A172 (cell line): ENCODE data around the gene CCND2. TPM values are rescaled to one million over a fixed set of nuclear protein-coding genes. Genes with fewer than 3 reads are reported as not detected.
"Not testable (repeated sequence)": the region's sequence is repeated elsewhere in the genome, so short reads cannot be mapped to it uniquely, and the experiment has no call there.

Experiments used
- DNase-seq: peaks from one replicate; pipeline ENCODE4 v3.0.0-alpha.2; 2015; ENCODE audit warnings: low spot score
- total RNA-seq: library from RNA; depleted of rRNA; stranded (reverse); fragments of >200 nt; shearing (Covaris generic); gene quantifications from 2 replicates; pipeline ENCODE4 v1.2.3, GENCODE V29; 2014; rRNA removed

CCND2 gene
- not detected in 2 replicates for total RNA-seq

DNA sequence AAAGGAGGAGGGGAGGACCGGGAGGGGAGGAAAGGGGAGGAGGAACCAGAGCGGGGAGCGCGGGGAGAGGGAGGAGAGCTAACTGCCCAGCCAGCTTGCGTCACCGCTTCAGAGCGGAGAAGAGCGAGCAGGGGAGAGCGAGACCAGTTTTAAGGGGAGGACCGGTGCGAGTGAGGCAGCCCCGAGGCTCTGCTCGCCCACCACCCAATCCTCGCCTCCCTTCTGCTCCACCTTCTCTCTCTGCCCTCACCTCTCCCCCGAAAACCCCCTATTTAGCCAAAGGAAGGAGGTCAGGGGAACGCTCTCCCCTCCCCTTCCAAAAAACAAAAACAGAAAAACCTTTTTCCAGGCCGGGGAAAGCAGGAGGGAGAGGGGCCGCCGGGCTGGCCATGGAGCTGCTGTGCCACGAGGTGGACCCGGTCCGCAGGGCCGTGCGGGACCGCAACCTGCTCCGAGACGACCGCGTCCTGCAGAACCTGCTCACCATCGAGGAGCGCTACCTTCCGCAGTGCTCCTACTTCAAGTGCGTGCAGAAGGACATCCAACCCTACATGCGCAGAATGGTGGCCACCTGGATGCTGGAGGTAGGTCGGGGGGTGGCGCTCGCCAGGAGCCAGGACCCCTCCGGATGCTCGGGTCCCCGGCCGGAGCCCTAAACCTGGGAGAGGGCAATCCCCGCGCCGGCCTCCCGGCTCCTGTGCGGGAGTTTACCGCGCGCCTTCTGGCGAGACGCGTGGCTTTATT lies at the start of gene CCND2:
Gene CCND2, plus strand, starts transcription at position 111 of the 744 bp plus-strand sequence. Its CDS starts 279 bp downstream, at position 390.
- DNase-seq: no peak

DNA sequence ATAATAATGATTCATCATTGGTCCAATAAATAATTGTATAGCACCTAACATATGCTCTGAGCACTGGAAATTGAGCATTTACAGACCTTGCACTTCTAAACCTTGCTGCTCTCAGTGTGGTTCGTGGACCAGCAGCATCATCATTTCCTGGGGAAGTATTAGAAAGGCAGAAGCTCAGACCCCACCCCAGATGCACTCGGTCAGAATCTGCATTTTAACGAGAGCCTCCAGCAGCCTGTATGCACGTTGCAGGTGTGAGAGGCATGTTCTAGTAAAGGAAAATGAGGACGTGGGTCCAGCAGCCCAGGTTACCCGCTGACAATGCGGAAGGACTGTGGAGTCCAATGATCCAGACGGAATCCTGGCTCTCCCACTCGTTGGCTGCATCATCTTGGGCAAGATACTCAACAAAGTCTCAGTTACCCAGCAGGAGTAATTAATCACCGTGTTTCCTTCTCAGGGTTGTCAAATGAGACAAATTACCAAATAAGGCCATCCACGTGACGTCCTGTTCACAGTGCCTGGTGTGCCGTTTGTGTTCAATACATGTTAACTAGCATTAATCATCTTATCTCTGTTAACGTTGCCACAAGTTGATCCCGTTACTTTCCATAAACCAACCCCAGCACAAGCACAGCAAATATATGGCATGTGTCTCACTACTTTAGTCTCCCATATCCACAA lies 49.2 kb upstream of the CCND2 start:
- no peak for DNase-seq

DNA sequence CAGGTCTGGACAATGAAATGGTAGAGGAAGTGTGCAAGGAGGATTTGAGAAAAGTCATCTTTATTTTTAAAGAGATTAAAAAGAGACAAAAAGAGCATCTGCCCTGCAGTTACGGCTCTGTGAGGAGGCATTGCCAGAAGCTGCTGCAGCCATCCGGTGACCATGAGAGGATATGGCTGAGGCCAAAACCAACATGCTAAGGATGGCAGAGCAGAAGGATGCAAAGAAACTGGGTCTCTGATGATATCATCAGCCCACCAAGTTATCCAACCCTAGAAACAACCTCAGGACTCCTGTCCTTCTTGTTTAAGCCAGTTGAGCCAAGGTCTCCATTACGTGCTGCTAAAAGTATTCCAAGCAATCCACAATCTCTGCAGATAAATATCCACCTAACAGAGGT lies 48.0 kb upstream of the CCND2 start:
- DNase-seq: no peak

DNA sequence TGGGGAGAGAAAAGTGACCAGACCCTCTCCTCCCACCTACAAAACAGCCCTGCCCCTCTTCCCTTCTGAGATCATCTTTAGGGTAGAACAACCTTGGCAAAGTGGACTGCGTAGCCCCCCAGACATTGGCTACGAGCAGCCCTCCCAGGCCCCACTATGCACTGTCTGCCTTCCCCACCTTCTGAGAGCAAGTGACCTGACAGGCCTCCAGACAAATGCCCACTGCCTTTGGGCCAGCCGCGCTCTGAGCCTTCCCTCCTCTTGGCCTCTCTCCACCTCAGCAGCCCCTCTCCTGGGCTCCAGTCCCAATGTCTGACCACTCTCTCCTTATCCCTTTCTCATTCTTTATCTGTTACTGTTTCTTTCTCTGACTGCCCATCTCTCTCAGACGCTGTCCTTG lies 46.5 kb upstream of the CCND2 start:
- no peak for DNase-seq

DNA sequence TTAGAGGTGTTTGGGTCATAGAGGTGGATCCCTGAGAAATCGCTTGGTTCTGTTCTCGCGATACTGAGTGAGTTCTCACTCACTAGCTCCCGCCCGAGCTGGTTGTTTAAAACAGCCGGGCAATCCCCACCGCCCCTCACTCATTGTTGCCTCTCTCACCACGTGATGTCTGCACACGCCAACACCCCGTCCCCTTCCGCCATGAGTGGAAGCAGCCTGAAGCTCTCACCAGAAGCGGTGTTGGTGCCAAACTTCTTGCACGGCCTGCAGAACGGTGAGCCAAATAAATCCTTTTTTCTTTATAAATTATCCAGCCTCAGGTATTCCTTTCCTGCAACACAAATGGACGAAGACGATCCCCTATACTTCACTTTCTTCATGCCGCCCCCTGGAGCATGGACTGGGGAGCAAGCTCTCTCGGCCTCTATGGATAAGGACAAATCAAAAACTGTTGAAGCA lies 45.4 kb upstream of the CCND2 start:
- no peak for DNase-seq

DNA sequence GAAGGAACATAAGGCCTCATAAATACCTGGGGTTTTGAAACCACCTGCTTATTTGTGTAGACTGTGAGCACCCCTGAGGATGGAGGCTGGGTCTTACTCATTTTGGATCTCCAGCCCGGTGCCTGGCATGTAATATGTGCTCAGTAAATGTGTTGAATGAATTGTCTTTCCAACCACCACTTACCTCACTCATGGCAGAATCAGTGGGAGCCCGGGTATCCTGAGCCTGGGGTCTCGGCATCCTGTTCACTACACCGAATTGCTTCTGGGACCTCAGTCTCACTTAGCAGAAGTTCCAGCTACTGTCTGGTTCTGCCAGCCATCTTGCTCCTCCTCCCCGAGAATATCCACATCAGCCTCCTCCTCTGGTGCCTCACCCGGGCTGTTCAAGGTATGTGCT lies 43.0 kb upstream of the CCND2 start:
- no peak for DNase-seq

DNA sequence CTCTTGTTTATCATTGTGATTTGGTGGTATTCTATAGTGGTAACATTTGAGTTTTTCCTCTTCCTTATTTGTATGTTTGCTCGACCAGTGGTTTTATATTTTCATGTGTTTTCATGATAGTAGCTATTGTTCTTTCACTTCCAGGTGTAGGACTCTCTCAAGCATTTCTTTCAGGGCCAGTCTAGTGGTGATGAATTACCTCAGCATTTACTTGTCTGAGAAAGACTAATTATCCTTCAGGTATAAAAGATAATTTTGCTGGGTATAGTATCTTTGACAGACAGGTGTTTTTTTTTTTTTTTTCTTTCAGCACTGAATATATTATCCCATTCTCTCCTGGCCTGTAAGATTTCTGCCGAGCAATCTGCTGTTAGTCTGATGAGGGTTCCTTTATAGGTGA lies 35.0 kb upstream of the CCND2 start:
- DNase-seq: no peak

DNA sequence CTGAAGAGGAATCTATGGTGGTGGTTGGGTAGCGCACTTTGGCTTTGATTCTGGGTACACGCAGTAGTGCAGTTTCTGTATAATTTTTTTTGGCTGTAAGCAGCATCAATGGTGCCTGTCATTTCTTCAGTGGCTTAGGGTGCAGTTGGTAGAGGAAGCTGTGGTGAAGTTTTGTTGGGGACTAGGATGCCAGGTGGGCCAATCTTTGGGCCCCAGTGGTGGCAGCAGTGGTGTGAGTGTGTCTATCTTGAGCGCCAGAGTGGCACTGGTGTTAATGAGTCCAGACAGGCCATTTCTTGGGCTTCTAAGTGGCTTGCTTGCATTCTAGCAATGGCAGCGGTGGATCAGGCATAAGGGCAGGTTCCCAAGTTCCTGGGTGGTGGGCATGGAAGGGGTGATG lies 33.8 kb upstream of the CCND2 start:
- DNase-seq: no peak

DNA sequence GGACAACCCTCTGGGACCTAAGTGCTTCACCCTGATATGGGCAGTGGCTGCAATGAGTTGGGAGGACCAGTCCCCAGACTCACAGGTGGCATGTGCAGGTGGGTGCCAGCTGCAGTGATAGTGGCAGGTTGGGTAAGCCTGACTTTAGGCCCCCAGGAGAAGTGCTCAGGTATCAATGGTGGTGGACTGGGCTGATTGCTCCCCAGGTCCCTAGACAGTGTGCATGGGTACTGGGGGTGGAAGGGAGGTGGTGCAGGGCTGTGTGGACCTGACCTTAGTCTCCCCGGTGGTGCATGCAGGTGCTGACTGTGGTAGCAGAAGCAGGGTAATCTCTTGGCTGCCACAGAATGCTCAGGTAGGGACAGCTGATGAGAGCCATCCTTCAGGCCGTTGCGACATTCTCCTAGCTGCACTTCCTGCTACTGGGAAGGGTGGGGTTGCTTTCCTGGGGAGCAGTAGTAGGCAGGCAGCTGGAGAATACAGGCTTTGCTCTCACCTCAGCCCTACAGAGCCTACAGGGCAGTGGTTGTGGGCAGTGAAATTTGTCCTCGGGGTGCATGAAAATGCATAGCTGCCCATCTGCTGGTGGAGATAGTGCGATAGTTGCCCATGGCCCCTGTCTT lies 33.3 kb upstream of the CCND2 start:
- DNase-seq: no peak

DNA sequence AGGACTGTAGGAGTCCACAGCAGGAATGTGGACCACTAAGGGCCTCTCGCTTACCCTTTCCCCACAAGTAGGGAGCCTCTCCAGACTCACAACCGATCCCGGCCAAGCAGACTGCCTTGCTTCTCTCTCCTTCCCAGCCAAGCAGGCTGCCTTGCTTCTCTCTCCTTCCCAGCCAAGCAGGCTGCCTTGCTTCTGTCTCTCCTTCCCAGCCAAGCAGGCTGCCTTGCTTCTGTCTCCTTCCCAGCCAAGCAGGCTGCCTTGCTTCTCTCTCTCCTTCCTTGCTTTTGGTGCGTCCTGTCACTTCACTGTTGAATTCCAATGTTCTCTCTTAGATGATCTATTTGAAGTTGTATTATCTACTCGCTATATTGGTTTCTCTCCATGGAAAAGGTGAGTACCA lies 32.6 kb upstream of the CCND2 start:
- DNase-seq: no peak

DNA sequence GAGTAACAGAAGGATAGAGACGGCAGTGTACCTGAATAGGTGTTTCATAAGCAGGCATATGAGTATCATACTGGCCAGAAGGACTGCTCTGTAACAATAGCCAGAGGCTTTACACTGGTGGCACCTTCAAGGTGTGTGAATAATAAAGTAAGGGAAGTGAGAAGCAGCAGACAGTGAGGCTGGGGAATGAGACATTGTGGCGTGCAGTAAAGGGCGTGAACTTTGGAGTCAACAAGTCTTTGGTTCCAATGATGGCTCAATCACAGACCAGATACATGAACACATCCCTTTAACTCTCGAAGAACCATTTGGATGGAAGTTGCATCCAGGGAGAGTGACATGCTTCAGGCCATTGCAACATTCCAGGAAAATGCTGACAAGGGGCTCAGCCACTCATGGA lies 32.0 kb upstream of the CCND2 start:
- DNase-seq: no peak

DNA sequence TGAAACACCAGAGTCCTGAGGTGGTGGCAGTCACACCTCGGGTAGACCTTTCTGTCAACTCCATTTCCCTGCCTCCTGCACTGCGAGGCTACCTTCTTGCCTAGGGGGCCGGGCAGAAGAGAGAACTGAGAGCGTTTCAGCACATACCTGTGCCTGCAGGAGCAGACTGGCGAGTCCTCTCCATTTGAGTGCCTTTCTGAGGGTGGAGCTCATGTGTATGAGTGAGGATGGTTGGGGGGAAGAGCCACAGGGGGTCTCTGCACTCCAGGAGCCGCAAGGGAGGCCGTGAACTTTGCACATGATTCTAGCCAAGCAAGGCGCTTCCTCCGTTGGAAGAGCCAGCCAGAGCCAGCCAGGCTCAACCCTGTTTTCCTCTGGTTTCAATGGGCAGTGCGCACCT lies 31.0 kb upstream of the CCND2 start:
- DNase-seq: no peak

DNA sequence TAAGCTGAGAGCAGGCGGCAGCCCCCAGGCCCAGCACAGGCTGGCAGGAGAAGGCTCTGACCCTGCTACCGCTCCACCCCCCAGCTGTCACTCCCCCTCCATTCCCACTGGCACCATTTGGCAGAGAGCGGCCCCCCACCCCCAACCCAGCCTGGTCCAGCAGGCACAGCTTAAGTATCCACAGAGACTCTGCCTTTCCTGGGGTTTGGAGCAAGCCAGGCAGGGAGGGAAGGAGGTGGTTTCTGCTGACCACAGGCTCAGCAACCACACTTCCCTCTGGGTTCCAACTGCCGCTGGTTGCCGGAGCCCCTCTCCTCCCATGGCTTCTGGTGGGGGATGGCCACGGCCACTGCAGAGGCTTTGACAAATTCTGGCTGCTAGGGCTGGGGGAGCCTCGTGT lies 30.5 kb upstream of the CCND2 start:
- no peak for DNase-seq

DNA sequence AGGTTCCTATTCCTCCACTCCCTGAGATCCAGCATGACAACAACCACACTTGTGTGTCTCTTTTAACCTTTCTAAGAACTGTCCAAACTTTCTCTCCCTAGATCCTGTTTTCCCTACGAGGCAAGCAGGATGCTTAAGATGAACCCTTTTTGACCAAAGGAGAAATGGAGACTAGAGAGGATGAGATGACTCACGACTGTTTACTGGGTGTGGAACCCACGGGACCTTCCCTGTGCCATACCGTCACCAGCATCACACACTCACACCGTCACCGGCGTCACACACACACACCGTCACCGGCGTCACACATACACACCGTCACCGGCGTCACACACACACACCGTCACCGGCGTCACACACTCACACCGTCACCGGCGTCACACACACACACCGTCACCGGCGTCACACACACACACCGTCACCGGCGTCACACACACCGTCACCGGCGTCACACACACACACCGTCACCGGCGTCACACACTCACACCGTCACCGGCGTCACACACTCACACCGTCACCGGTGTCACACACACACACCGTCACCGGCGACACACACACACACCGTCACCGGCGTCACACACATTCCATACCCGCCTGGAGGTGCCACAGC lies 30.0 kb upstream of the CCND2 start:
- not testable (repeated sequence) for DNase-seq

DNA sequence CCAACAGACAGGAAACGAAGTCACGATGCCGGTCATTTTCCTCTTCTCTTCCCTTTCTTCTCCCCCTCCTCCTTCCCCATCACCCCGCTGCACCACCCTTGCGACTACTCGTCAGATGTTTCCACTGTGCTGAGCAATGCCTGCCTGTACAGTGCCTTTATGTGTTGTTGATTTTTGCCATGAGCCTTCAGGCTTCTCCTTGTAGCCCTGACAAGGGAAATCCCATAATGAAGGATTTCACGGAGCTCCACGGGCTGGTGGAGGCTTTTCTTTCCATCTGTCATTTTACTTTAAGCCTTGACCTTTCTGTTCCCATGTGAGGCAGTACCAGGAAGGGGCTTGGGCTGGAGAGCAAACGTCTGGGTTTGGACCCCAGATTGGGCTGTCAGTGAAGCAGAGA lies 28.7 kb upstream of the CCND2 start:
- no peak for DNase-seq

DNA sequence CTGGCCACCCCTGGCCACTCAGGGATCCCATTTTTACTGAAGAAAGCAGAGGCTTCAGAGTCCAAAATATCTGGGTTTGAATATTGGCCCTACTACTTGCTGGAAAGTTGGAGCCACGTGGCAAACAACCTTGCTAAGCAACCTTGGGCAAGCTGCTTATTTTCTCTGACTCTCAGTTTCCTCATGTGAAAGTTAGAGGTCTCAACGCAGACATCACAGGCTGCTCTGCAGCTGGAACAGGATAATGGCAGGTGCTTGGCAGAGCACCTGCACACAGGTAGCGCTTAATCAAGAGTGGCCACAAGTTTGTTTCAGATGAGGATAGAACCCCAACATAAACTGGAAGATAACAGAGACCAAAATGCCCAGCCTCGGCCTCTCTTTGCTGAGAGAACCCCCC lies 28.1 kb upstream of the CCND2 start:
- DNase-seq: no peak

DNA sequence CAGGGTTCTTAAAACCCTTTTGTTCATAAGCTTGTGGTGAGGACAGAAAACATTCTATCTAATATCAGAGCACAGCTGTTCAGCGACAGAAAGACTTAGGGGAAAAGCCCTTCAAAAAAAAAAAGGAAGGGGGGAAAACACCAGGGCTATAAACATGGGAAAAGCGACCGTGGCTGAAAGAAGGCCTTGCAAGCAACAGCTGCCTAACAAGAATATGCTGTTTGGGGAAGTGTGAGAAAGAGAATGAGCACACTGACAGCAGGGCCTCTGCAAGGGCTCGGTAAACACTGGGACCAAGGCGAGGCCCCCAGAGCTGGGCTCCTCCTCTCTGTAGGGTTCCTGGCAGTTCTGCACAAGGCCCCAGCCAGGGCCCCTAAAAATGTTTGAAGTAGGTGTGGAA lies 27.4 kb upstream of the CCND2 start:
- no peak for DNase-seq

DNA sequence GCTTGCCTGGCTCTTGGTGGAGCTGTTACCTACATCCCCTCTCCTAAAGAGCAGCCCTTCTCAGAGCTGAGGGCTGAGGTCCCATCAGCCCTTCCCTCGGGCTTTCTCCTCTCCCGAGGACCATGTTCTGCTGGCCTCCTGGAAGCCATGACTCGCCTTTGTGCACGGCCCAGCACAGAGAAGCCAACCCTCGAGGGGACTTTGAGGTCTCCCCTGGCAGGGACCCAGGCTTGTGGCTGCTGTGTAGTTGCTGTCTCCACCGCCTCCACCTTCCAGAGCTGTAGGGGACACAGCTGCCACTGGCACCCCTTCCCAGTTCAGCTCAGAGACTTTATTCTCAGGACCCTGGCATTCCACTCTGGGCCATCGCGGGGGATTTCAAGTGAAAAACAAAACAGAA lies 22.9 kb upstream of the CCND2 start:
- DNase-seq: no peak

DNA sequence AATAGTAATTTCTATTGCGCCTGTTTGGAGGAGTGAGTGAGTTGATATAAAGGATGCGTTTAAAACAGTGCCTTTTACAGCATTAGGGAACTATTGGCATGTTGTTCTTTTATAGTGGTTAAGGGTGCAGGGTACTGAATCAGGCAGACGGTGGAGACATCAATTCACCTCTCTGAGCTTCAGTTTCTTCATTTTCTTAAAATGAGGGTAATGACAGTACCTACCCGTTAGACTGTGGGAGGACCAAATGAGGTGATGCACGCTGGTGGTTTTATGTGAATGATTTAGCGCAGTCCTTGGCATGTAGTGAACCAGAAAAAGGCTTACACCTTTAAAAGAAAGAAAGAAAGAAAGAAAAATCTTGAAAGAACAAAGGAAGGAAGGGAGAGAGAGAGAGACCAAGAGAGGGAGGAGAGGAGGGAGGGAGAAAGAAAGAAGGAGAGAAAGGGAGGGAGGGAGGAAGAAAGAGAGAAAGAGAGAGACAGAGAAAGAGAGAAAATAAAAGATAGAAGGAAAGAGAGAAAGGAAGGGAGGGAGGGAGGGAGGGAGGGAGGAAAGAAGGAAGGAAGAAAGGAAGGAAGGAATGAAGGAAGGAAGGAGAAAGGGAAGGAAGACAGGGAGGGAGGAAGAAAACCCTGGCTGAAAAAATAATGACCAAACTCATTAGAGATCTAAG lies 22.2 kb upstream of the CCND2 start:
- DNase-seq: no peak

DNA sequence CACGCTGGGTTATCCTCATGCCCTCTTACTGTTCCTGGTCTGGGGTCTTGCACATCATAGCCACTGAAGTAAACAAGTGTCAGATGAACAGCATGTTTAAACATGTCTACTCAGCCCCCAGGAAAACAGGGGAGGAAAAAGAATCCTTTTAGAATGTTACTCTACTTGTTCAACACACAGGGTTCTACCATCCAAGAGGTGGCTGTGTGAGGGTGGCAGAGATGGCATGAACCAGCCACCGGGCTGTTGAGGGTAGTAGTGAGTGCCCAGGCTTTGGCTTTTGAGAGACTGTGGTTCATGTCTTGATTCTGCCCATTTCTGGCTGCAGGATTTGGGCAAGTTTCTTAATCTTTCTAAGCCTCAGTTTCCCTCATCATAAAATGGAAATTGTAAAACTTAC lies 21.6 kb upstream of the CCND2 start:
- DNase-seq: no peak

DNA sequence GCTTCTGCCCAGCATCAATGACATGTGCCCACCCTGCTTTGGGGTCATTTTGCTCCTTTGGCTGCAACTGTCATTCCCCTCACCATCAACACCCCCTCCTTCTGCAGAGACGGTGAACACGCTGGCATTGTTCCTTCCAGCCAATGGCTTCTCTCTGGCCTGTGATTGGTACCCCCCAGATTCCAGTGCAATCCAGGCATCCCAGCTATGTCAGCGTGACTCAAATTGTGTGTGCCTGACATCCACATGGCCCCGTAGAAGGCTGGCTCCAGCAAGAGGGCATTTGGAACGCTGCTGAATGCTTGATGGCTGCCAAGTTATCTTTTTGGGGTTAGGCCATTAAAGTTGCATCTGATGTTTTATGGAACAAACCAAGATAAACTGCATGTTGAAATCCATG lies 21.0 kb upstream of the CCND2 start:
- DNase-seq: no peak
